Superior temporal gyrus (tissue), 1 donor: ENCODE results near the gene PTGR1.
A peak's percentile ranks its signal among the peaks of the same experiment; 100 is the strongest.
"Not testable (repeated sequence)": the region's sequence is repeated elsewhere in the genome, so short reads cannot be mapped to it uniquely, and the experiment has no call there.

ENCODE experiments used
- DNase-seq: peaks from one replicate; pipeline ENCODE4 v3.0.0-alpha.2; 2016; ENCODE audit errors: extremely low spot score

The PTGR1 gene

GRCh38 chr9:111599092-111599954, at the start of gene PTGR1:
Gene PTGR1 (minus strand): TSS chr9:111599647. CDS start chr9:111597422, 2,225 bp downstream.
- DNase-seq: peak; percentile 67

GRCh38 chr9:111649016-111649415, 49.6 kb upstream of the PTGR1 start:
- no peak for DNase-seq

- DNase-seq: no peak
Observed at GRCh38 chr9:111648066-111648465, 48.6 kb upstream of the PTGR1 start.

DNA sequence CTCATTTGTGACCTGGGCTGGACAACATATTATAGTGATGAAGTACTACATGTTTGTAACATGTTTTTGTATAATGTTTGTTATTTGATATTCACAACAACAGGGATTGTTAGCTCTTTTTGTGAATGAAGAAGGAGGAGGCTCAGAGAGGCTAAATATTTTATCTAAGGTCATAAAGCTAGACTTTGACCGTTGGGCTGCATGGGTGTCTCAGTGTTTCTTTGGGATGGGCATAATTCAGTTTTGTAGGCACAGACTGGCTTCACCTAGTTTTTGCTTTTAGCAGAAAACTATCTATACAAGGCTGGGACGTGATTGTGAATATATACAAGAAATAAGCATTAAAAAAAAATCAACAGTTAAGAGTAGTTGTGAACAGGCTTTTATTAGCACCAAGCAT, 47.0 kb upstream of the PTGR1 start:
- no peak for DNase-seq

DNA sequence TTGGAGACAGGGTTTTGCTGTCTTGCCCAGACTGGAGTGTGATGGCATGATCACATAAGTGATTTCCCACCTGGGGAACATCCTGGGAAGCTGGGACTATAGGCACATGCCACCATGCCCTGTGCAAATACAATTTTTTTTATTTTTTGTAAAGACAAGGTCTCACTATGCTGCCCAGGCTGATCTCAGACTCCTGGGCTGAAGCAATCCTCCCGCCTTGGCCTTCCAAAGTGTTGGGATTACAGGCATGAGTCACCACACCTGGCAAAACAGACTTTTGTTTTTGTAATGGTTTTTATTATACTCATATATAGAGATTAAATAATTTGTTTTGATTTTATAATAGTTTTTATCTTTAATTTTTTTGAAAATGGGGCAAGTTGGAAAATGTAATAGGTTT, 46.4 kb upstream of the PTGR1 start:
- DNase-seq: no peak

GRCh38 chr9:111644195-111644772, 44.8 kb upstream of the PTGR1 start:
- DNase-seq: no peak

DNA sequence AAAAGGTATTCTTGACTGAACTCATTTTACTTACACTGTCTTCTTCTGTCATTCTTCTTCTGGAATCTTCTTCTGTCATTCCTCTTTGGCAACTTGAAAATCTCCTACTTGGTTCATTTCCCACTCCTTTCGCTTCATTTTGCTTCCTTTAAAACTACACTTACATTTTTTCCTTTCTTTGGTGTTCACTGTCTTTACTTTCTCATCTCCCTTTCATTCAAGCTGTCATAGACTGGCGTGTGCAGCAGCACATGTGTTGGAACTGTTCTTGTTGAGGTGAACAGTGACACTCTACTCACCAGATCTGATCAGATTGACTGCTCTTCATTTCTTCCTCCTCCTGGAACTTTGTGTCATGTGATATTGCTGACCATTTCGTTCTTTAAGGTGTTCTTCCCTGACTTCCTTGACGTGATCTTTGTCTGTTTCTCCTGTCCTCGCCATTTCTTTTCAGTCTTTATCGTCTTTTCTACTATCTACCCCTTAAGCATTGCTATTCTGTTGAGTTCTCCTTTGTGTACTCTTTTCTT, 38.0 kb upstream of the PTGR1 start:
- no peak for DNase-seq

- DNase-seq: no peak
Observed at GRCh38 chr9:111634860-111635259, 35.4 kb upstream of the PTGR1 start.

- no peak for DNase-seq
Observed at GRCh38 chr9:111633389-111633736, 33.9 kb upstream of the PTGR1 start.

GRCh38 chr9:111632695-111633388, 33.4 kb upstream of the PTGR1 start:
- DNase-seq: no peak

GRCh38 chr9:111632060-111632459, 32.6 kb upstream of the PTGR1 start:
- no peak for DNase-seq

GRCh38 chr9:111631214-111631971, 31.9 kb upstream of the PTGR1 start, which contains the start of gene DNAJC25:
Gene DNAJC25 (plus strand): TSS chr9:111631334. CDS start chr9:111631408, 74 bp downstream.
- DNase-seq: peak; percentile 99

GRCh38 chr9:111630964-111631213, 31.4 kb upstream of the PTGR1 start:
- DNase-seq: no peak

GRCh38 chr9:111630182-111630963, 30.9 kb upstream of the PTGR1 start:
- no peak for DNase-seq

DNA sequence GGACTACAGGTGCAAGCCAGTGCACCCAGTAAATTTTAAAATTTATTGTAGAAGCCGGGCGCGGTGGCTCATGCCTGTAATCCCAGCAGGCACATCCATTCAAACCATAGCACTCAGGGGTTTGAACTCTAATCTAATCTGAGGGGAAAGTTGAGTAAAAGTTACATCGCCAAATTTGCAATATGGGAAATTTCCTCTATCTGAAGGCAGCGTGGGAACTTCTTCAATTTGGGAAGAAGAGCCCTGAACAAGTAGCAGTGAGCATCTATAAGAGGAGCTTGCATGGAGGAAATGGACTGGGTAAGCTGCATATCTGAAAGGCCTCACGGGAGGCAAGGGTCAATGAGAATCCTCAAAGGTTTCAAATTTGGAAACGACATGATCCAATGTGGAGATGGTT, 29.0 kb upstream of the PTGR1 start:
- DNase-seq: no peak

GRCh38 chr9:111627260-111627963, 28.0 kb upstream of the PTGR1 start:
- no peak for DNase-seq

DNA sequence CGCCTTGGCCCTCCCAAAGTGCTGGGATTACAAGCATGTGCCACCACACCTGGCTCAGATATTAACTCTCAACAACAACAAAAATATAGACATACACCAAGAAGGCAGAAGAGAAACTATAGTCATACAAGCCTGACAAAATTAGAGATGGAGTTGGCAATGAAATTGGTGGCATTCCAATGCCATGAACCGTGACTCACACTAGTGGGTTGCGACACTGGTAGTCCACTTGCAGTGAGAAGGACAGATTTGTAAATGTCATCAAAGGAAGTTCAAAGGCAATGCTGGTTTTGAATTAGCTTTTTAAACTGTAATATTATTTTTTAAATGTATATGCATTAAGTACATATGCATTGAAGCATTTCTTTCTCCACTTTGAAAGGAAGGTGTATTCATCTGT, 23.2 kb upstream of the PTGR1 start:
- no peak for DNase-seq

DNA sequence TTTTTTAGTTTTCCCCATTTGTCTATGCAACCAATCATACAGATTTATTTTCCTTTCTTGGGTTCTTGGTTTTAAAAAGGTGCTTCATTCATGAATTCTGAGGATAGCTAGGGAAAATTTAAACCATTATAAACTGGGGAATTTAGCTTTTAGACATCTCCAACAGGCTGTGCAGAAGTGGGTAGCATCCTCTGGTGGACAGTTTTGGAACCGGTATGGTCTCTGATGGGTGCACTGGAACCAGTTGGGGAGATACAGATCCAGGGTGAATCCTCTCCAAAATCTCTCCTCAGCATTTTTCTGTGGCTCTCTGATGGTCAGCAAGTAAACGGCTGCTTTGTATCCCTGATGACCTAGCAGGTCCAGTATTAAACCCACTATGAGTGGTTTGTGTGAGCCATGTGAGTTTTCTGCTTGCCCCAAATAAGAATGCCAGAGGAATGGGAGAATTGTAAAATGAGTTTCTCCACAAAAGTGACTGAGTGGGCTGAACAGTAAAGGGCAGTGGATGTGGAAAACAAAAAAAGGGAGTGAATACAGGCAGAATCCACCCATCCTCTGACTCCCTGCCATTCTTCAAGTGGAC, 22.5 kb upstream of the PTGR1 start:
- DNase-seq: peak; percentile 62

GRCh38 chr9:111617349-111617748, 17.9 kb upstream of the PTGR1 start:
- DNase-seq: not testable (repeated sequence)

- no peak for DNase-seq
Observed at GRCh38 chr9:111615928-111616327, 16.5 kb upstream of the PTGR1 start.
